K562 (cell line): ENCODE measurements around the gene CD2. TPM values are rescaled to one million over a fixed set of nuclear protein-coding genes. Genes with fewer than 3 reads are reported as not detected.

Experiments
- polyA plus RNA-seq, 8 experiments: library from polyadenylated mRNA; depleted of rRNA in 4 of 8; stranded (reverse) in 5 of 8; unstranded in 3 of 8; fragments of >200 nt; fragmentation: Nextera tagmentation in 2 of 8; fragmentation: Illumina TruSeq in 1 of 8; extraction: Ambion mirVana in 2 of 8; extraction: Trizol in 1 of 8; gene quantifications; 2 replicates each; pipeline versions ENCODE4 v1.2.1 to v1.2.3, GENCODE V29; 2011 to 2014; ENCODE audit warnings: inconsistent platforms in 1 of 8, missing spikeins in 1 of 8
- total RNA-seq, 7 experiments: library from RNA; depleted of rRNA in 6 of 7; stranded (reverse); fragments of >200 nt in 6 of 7; fragmentation: Illumina TruSeq in 2 of 7; extraction: Trizol in 2 of 7; gene quantifications; 2 replicates each; pipeline versions ENCODE4 v1.2.1 to v1.2.3, GENCODE V29; 2011 to 2021; ENCODE audit warnings: low replicate concordance in 1 of 7

Gene CD2
- total and polyA plus RNA-seq, 9 of the 15 experiments (the other 6 are each of a cell fraction or from before 2014, with no cell fraction given) = 0.07 to 0.16 TPM; not detected in 7

Other genes with a start within 250 kb of the CD2 start
- gene CD58, start 183.4 kb upstream of the CD2 start, total RNA-seq (2014; rRNA removed) = 18.1 and 20.6 TPM in 2 replicates
- gene CD58, start 183.4 kb upstream of the CD2 start, total RNA-seq (2014; rRNA removed; fragmentation: Illumina TruSeq; extraction: Trizol) = 38.9 and 44.3 TPM in 2 replicates
- gene CD58, start 183.4 kb upstream of the CD2 start, total RNA-seq (2015; rRNA removed; fragmentation: Illumina TruSeq; extraction: Trizol) = 32.6 and 37.4 TPM in 2 replicates
- 22.6 and 23.1 TPM in 2 replicates for gene CD58, start 183.4 kb upstream of the CD2 start, total RNA-seq (2021)
- gene CD58, start 183.4 kb upstream of the CD2 start, polyA plus RNA-seq (2011; rRNA removed) = 63.1 and 113 TPM in 2 replicates
- 49.0 and 53.2 TPM in 2 replicates for gene CD58, start 183.4 kb upstream of the CD2 start, polyA plus RNA-seq (2014; fragmentation: Illumina TruSeq; extraction: Trizol)
- 10 to 100 TPM; 24.6 to 33.0 TPM for gene CD58, start 183.4 kb upstream of the CD2 start, polyA plus RNA-seq (2014; fragmentation: Nextera tagmentation; extraction: Ambion mirVana)
- 40.9 and 45.0 TPM in 2 replicates for gene CD58, start 183.4 kb upstream of the CD2 start, polyA plus RNA-seq (2014; rRNA removed)
- gene IGSF3, start 86.7 kb upstream of the CD2 start, total RNA-seq (2014; rRNA removed) = 13.1 and 15.1 TPM in 2 replicates
- gene IGSF3, start 86.7 kb upstream of the CD2 start, total RNA-seq (2014; rRNA removed; fragmentation: Illumina TruSeq; extraction: Trizol) = 7.5 and 7.8 TPM in 2 replicates
- gene IGSF3, start 86.7 kb upstream of the CD2 start, total RNA-seq (2015; rRNA removed; fragmentation: Illumina TruSeq; extraction: Trizol) = 7.5 and 8.3 TPM in 2 replicates
- gene IGSF3, start 86.7 kb upstream of the CD2 start, total RNA-seq (2021) = 14.4 and 15.0 TPM in 2 replicates
- gene IGSF3, start 86.7 kb upstream of the CD2 start, polyA plus RNA-seq (2011; rRNA removed) = 7.7 and 8.9 TPM in 2 replicates
- gene IGSF3, start 86.7 kb upstream of the CD2 start, polyA plus RNA-seq (2014; fragmentation: Illumina TruSeq; extraction: Trizol) = 10.8 and 11.5 TPM in 2 replicates
- 1 to 10 TPM; 1.1 to 1.2 TPM for gene IGSF3, start 86.7 kb upstream of the CD2 start, polyA plus RNA-seq (2014; fragmentation: Nextera tagmentation; extraction: Ambion mirVana)
- 7.9 and 8.4 TPM in 2 replicates for gene IGSF3, start 86.7 kb upstream of the CD2 start, polyA plus RNA-seq (2014; rRNA removed)
- gene PTGFRN, start 155.5 kb downstream of the CD2 start, total RNA-seq (2014; rRNA removed) = 22.4 and 26.2 TPM in 2 replicates
- gene PTGFRN, start 155.5 kb downstream of the CD2 start, total RNA-seq (2014; rRNA removed; fragmentation: Illumina TruSeq; extraction: Trizol) = 22.5 and 24.9 TPM in 2 replicates
- 26.2 and 27.1 TPM in 2 replicates for gene PTGFRN, start 155.5 kb downstream of the CD2 start, total RNA-seq (2015; rRNA removed; fragmentation: Illumina TruSeq; extraction: Trizol)
- 29.7 and 33.1 TPM in 2 replicates for gene PTGFRN, start 155.5 kb downstream of the CD2 start, total RNA-seq (2021)
- 25.7 and 25.8 TPM in 2 replicates for gene PTGFRN, start 155.5 kb downstream of the CD2 start, polyA plus RNA-seq (2011; rRNA removed)
- 21.0 and 21.3 TPM in 2 replicates for gene PTGFRN, start 155.5 kb downstream of the CD2 start, polyA plus RNA-seq (2014; fragmentation: Illumina TruSeq; extraction: Trizol)
- gene PTGFRN, start 155.5 kb downstream of the CD2 start, polyA plus RNA-seq (2014; fragmentation: Nextera tagmentation; extraction: Ambion mirVana) = 10 to 100 TPM; 17.3 to 26.5 TPM
- 19.4 and 28.1 TPM in 2 replicates for gene PTGFRN, start 155.5 kb downstream of the CD2 start, polyA plus RNA-seq (2014; rRNA removed)
- gene CD101, start 247.3 kb downstream of the CD2 start, total RNA-seq (2014; rRNA removed) = 0.18 and 0.20 TPM in 2 replicates
- gene CD101, start 247.3 kb downstream of the CD2 start, total RNA-seq (2014; rRNA removed; fragmentation: Illumina TruSeq; extraction: Trizol) = 0.18 and 0.32 TPM in 2 replicates
- 0.53 and 1.0 TPM in 2 replicates for gene CD101, start 247.3 kb downstream of the CD2 start, total RNA-seq (2015; rRNA removed; fragmentation: Illumina TruSeq; extraction: Trizol)
- 0.35 and 0.36 TPM in 2 replicates for gene CD101, start 247.3 kb downstream of the CD2 start, total RNA-seq (2021)
- gene CD101, start 247.3 kb downstream of the CD2 start, polyA plus RNA-seq (2011; rRNA removed) = 0.35 and 0.77 TPM in 2 replicates
- gene CD101, start 247.3 kb downstream of the CD2 start, polyA plus RNA-seq (2014; fragmentation: Illumina TruSeq; extraction: Trizol) = 0.79 and 1.1 TPM in 2 replicates
- under 1 TPM; 0.18 to 0.20 TPM for gene CD101, start 247.3 kb downstream of the CD2 start, polyA plus RNA-seq (2014; fragmentation: Nextera tagmentation; extraction: Ambion mirVana)
- gene CD101, start 247.3 kb downstream of the CD2 start, polyA plus RNA-seq (2014; rRNA removed) = 0.04 and 0.08 TPM in 2 replicates